Raji (cell line): Measurements from ENCODE around the gene INCENP.

Experiments used
- POLR2A ChIP-seq: IDR thresholded peaks from 2 replicates; pipeline ENCODE4 v1.6.1; 2011; ENCODE audit warnings: low read depth, low read length, control low read depth; ENCODE audit not compliant: insufficient read depth

INCENP gene

DNA sequence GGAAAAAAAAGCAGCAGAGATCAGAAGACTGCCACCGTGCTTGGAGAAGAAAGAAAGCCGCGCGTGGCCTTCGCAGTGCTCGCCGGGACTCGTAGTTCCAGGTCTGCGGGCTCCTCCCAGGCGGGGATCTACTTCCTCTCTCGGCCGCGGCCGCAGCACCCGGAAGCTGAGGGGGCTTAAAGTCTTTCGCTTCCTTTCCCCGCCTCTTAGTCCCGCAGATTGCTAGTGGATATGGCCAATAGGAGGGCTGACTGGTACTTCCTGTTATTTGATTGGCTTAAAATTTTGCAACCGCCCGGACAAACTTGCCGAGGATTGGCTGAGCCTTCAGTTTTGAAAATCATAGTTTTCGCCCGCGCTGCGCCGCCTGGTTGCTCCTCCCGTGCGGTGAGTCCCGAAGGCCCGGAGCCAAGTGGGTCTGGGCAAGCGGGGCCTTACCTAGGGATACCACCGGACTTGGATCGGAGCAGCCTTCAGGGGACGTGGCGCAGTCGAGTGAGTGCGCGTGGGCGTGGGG lies at the start of gene INCENP:
Gene INCENP, plus strand, starts transcription at position 343 of the 517 bp plus-strand sequence. CDS start 4,151 bp downstream, outside the sequence.
- TF ChIP-seq POLR2A = peak; percentile 73

DNA sequence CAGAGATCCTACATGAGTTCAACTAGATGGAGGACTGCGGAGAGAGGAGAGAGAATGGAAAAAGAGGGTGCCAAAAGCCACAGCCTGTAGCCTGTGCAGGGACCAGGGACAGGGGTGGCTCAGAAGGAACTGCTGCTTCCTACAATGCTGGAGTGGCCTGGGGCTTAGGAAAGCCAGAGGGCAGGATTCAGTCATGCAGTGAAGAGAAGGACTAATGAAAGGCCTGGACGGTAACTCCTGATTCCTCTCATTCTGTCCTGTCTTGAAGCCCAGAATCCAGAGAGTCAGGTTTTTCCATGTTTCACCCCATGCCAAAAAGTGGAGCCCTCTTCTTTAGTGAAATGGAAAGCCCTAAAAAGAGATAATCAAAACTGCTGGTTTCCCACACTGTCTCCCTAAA lies 48.4 kb upstream of the INCENP start:
- no peak for TF ChIP-seq POLR2A

DNA sequence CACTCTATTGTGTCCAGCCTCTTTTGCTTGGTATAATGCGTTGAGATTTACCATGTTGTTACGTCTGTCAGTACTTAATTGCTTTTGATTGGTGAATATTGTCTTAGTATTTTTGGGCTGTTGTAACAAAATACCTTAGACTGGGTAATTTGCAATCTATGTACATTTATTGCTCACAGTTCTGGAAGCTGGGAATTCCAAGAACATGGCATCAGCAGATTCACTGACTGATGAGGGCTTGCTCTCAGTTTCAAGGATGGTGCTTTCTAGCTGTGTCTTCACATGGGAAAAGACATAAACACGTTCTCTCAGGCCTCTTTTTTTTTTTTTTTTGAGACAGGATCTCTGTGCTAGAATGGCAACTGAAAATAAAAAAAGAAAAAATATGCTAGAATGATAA lies 46.7 kb upstream of the INCENP start:
- TF ChIP-seq POLR2A = no peak

DNA sequence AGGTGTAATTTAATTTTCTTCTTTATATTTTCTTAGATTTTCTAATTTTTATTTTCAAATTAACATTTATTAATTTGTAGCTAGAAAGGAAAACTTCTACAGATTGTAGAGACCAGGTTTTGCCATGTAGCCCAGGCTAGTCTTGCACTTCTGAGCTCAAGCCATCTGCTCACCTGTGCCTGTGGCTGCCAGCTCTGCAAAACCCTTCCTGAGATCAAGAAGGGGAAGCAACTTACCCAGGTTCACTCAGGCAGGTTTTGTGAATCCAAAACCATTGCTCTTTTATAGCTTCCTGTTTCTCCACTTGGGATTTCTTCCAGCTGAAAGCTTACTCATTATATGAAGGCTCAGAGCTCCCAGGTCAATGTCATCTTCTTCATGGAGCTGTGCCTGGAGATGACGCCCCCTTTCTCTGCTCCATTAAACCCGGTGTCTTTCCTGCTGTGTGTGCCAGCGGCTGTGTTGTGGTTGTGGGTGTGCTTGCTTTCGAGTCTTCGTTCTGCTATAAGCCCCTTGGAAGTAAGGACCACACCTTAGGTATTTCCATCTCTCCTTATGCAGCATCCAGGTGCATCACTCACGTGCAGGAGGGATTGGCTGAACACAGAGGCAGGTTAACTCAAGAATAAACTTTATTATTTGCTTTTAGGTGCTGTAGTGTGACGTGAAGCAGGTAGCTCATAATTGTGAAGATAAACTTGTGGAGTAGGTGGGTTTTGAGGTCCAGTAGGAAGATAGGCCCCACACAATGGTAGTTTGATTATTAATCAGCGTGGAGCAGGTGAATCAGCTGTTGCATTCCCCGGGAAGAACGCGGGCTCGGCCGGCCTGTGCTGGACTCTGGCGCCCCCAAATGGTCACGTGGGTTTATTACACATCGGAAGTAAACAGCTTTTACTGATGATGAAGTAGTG lies 42.2 kb upstream of the INCENP start:
- no peak for TF ChIP-seq POLR2A

GRCh38 chr11:62082292-62082657 lies 41.5 kb upstream of the INCENP start:
- no peak for TF ChIP-seq POLR2A

GRCh38 chr11:62087694-62088093 lies 36.1 kb upstream of the INCENP start:
- TF ChIP-seq POLR2A = no peak

DNA sequence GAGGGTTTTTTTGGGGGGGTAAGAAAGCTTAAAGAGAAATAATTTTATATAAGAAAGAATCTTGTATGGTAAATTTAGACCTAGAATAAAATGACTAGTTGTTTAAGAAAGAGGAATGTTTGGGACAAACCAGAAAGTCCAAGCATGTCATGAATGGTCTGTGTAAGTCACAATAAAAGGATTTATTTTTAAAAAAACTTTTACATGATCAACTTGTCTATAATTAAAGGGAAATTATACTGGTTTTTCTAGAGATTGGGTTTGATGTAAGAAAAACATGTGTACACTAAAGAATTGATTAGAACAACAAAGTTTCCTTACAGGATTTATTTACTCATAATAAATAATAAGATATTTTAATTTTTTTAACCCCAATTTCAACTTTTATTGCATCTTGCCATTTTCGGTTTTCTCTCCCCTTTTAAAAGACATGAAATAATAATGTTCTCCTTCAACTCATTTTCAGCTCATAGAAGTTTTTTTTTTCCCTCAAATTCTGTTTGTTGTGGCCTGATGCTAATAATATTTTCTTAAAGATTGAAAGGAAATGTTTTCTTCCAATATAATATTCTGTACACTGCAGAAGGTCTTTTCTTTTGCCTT lies 35.4 kb upstream of the INCENP start:
- no peak for TF ChIP-seq POLR2A

DNA sequence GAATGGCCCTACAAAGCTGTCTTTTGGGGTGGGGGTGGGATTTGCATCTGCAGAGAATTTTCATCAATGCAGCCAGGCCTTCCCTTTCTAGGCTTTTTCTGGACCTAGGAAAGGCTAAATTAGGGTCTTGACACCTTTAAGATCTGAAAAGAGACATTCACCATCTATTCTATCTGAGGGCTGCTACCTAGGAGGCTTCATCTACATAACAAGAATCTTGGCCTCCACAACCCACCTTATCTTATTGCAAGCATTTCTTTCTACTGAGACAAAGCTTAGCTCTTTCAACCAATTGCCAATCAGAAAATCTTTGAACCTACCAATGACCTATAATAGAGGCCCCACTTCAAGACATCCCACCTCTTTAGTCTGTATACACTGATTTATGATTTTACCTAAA lies 20.7 kb upstream of the INCENP start:
- no peak for TF ChIP-seq POLR2A

GRCh38 chr11:62103986-62104385 lies 19.8 kb upstream of the INCENP start:
- TF ChIP-seq POLR2A = no peak

- TF ChIP-seq POLR2A = no peak
Observed at GRCh38 chr11:62104816-62105653, 18.8 kb upstream of the INCENP start.

- no peak for TF ChIP-seq POLR2A
Observed at GRCh38 chr11:62105667-62106191, 18.1 kb upstream of the INCENP start.

DNA sequence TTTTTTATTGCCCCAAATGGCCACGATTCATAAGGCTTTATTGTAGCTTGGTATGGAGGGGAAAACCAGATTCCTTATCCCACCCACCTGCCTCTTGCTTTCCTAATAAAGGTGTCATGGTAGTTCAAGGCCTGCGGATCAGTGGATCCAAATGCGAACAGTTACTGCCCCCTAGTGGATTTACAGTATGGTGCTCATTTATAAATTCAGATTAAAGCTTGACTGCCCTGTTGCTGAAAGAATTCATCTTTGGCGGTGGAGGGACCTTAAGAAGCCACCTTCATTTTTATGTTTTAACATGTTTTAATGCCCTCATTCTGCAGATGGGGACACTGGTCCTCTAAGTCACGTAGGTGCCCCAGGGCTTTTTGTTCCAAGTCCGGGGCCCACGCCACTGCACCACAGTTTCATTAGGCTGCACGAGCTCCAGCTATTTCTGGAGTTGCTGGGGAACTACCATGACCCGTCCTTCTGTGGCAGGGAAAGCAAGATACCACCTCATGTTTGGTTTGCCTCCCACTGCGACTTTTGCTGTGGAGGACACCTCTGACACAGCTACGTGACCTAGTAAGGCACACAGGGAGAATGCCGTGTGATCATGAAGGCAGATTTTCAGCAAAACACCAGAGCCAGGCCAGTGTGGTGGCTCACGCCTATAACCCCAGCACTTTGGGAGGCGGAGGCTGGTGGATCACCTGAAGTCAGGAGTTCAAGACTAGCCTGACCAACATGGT lies 15.6 kb upstream of the INCENP start:
- no peak for TF ChIP-seq POLR2A

DNA sequence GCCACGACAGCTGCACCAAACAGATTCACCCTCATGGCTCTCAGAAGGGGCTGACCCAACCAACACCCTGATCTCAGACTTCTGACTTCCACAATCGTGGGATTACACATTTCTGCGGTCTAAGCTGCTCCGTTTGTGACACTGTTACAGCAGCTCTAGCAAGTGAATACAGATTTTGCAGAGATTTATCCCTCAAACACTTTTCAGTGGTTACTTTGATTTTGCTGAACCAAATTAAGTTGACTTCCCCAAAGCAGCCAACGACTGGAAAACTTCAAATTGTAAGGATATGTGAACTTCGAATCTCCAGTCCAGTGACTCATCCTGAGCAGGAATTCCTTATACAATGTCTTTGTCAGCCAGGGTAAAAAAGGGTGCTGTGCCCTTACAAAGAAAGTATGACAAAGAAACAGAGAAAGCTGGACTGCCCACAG lies 14.8 kb upstream of the INCENP start:
- no peak for TF ChIP-seq POLR2A

GRCh38 chr11:62115085-62115694 lies 8.6 kb upstream of the INCENP start:
- no peak for TF ChIP-seq POLR2A
